ENCODE data around the gene CLCN2. TPM values are rescaled to one million over a fixed set of nuclear protein-coding genes. Genes with fewer than 3 reads are reported as not detected.

CLCN2 gene
- total RNA-seq, 1 experiment from 2014 or later, result 23.0 TPM

DNA sequence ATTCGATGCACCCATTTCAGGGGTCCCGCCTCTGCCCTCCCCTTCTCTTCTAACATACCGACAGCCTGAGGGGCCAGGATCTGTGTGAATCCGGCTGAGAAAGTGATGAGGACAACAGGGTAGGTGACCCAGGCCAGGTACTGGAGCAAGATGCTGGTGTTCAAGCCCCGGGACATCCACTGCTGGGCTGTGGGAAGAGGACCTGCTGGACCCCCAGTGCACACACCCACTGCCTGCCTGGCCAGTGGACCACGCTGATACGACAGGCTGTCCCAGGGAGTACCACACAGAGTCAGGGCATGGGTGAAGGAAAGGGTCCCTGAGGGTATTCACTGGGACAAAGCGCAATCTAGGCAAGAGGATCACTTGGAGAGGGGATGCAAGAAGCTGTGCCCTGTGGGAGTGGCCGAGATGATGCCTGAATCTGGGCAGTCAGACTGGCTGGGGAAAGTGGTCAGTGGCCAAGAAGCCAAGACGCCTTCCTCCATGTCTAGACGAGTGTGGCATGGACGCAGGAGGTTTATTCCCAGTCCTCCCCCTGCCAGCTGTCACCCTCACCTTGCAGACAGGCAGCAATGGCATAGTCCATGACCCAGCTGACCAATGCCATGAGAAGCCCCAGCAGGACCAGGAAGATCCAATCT lies 3.2 kb downstream of the CLCN2 start:
- Mint-ChIP-seq H3K27ac (ENCODE audit: unreplicated experiment) (no peak overlapping the region), H3K4me3 (ENCODE audit: unreplicated experiment) (no peak overlapping the region), H3K9me3 (ENCODE audit: unreplicated experiment) (no peaks in the 10 kb centered on the region), H3K4me1 (ENCODE audit: low read depth, unreplicated experiment) (peaks cover 11% of the 10 kb centered on the region), H3K36me3 (ENCODE audit: insufficient read depth, unreplicated experiment) (peaks cover 9% of the 10 kb centered on the region), H3K27me3 (ENCODE audit: insufficient read depth, unreplicated experiment) (no peaks in the 10 kb centered on the region)
- TF ChIP-seq, protein P1, sequence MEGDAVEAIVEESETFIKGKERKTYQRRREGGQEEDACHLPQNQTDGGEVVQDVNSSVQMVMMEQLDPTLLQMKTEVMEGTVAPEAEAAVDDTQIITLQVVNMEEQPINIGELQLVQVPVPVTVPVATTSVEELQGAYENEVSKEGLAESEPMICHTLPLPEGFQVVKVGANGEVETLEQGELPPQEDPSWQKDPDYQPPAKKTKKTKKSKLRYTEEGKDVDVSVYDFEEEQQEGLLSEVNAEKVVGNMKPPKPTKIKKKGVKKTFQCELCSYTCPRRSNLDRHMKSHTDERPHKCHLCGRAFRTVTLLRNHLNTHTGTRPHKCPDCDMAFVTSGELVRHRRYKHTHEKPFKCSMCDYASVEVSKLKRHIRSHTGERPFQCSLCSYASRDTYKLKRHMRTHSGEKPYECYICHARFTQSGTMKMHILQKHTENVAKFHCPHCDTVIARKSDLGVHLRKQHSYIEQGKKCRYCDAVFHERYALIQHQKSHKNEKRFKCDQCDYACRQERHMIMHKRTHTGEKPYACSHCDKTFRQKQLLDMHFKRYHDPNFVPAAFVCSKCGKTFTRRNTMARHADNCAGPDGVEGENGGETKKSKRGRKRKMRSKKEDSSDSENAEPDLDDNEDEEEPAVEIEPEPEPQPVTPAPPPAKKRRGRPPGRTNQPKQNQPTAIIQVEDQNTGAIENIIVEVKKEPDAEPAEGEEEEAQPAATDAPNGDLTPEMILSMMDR (IDR thresholded peaks at IDR 0.05; ENCODE audit: insufficient read depth in 1 of 2, low read depth in 1 of 2, low read length in 1 of 2, severe bottlenecking in 1 of 2, unreplicated experiment in 1 of 2), result no peak
- Histone ChIP-seq H3K27me3 (replicated peaks; ENCODE audit: control insufficient read depth, insufficient read depth, low read length) (no peaks in the 10 kb centered on the region), H3K4me3 (ENCODE audit: low read depth, low read length) (no peak overlapping the region), H3K4me1 (no peaks in the 10 kb centered on the region), H3K36me3 (ENCODE audit: control insufficient read depth, insufficient read depth, low read length) (peaks cover 1% of the 10 kb centered on the region; the same call in 1 of the 2 replicates), H3K9me3 (no peaks in the 10 kb centered on the region)
- intact Hi-C loops (cut with micrococcal nuclease; ENCODE audit: unreplicated experiment), result no loop called here
- ChIA-PET CTCF (no interaction called here), POLR2A (no interaction called here)
- peak in 1 of 2 experiments; percentile 37 for DNase-seq
- no TSS peak for BruUV-seq (replicated peaks)

GRCh38 chr3:184357248-184358123 lies 3.9 kb downstream of the CLCN2 start:
- intact Hi-C loops (cut with micrococcal nuclease; ENCODE audit: unreplicated experiment), result no loop called here
- POLR2A ChIA-PET, result no interaction called here
- H3K27ac Mint-ChIP-seq (ENCODE audit: unreplicated experiment), result no peak overlapping the region
- H3K9me3 Mint-ChIP-seq (ENCODE audit: unreplicated experiment), result no peaks in the 10 kb centered on the region
- H3K27me3 Mint-ChIP-seq (ENCODE audit: insufficient read depth, unreplicated experiment), result no peaks in the 10 kb centered on the region
- CTCF ChIA-PET, result no interaction called here
- peaks cover 8% of the 10 kb centered on the region for H3K36me3 Mint-ChIP-seq (ENCODE audit: insufficient read depth, unreplicated experiment)
- H3K4me1 ChIP-seq, result no peaks in the 10 kb centered on the region
- H3K9me3 ChIP-seq, result no peaks in the 10 kb centered on the region
- H3K36me3 ChIP-seq (ENCODE audit: control insufficient read depth, insufficient read depth, low read length), result peaks cover 1% of the 10 kb centered on the region; the same call in 1 of the 2 replicates
- DNase-seq, result no peak
- H3K4me1 Mint-ChIP-seq (ENCODE audit: low read depth, unreplicated experiment), result peaks cover 11% of the 10 kb centered on the region
- BruUV-seq (replicated peaks), result no TSS peak
- no peak overlapping the region for H3K4me3 ChIP-seq (ENCODE audit: low read depth, low read length)
- TF ChIP-seq, protein P1 (IDR thresholded peaks at IDR 0.05; ENCODE audit: insufficient read depth in 1 of 2, low read depth in 1 of 2, low read length in 1 of 2, severe bottlenecking in 1 of 2, unreplicated experiment in 1 of 2), result no peak
- no peak overlapping the region for H3K4me3 Mint-ChIP-seq (ENCODE audit: unreplicated experiment)
- no peaks in the 10 kb centered on the region for H3K27me3 ChIP-seq (replicated peaks; ENCODE audit: control insufficient read depth, insufficient read depth, low read length)

DNA sequence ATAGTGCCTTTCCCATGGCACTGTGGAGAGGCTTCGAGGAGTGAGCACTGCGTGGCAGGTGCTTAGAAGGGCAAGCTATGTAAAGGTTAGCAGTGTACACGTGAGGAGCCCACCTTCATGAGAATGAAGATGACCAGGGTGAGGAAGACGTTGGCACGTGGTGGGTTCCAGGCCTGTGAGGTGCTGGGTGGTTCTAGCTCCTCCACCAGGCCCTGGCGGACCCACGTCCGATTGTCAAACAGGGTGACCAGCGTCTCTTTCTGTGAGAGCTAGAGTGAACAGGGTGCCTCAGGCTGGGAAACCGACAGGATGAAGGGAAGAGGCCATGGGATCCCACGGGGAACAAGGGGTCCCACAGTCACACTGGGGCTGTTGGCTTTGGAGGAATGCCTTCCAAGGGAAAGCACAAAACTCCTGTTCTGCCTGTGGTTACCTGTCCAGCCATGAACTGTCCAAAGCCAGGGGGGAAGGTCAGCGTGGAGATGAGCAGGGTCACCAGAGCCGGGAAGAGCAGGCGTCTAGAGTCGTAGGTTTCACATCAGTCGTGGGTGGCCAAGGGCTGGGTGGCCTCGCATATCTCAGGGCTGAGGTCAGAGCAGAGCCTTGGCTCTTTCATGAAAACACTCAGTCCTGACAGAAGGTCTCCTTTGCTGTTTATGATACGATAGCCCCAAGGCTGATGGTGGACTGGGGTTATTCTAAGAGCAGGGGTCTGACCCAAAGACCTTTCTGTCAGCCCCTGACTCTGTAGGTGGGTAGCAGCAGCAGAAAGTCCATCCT lies 6.0 kb downstream of the CLCN2 start:
- no peaks in the 10 kb centered on the region for H3K4me1 ChIP-seq
- no TSS peak for BruUV-seq (replicated peaks)
- H3K4me3 ChIP-seq (ENCODE audit: low read depth, low read length), result no peak overlapping the region
- peaks cover 1% of the 10 kb centered on the region; the same call in 1 of the 2 replicates for H3K36me3 ChIP-seq (ENCODE audit: control insufficient read depth, insufficient read depth, low read length)
- Mint-ChIP-seq H3K4me1 (ENCODE audit: low read depth, unreplicated experiment) (peaks cover 9% of the 10 kb centered on the region), H3K9me3 (ENCODE audit: unreplicated experiment) (no peaks in the 10 kb centered on the region), H3K36me3 (ENCODE audit: insufficient read depth, unreplicated experiment) (peaks cover 20% of the 10 kb centered on the region), H3K4me3 (ENCODE audit: unreplicated experiment) (no peak overlapping the region), H3K27ac (ENCODE audit: unreplicated experiment) (peak overlapping the region; percentile 21), H3K27me3 (ENCODE audit: insufficient read depth, unreplicated experiment) (no peaks in the 10 kb centered on the region)
- no peaks in the 10 kb centered on the region for H3K9me3 ChIP-seq
- intact Hi-C loops (cut with micrococcal nuclease; ENCODE audit: unreplicated experiment), result no loop called here
- TF ChIP-seq, protein P1 (IDR thresholded peaks at IDR 0.05; ENCODE audit: insufficient read depth in 1 of 2, low read depth in 1 of 2, low read length in 1 of 2, severe bottlenecking in 1 of 2, unreplicated experiment in 1 of 2), result no peak
- peak in 1 of 2 experiments; percentile 29 for DNase-seq
- ChIA-PET POLR2A (no interaction called here), CTCF (interaction anchor here (1.0 kb wide), 1 partner anchor 16 kb away, joined by 4 read pairs; no protein-coding TSS in a partner anchor)
- no peaks in the 10 kb centered on the region for H3K27me3 ChIP-seq (replicated peaks; ENCODE audit: control insufficient read depth, insufficient read depth, low read length)

Measured in Caco-2 (cell line).